Panc1 (cell line): ENCODE results near the gene PDE11A. TPM values are rescaled to one million over a fixed set of nuclear protein-coding genes. Genes with fewer than 3 reads are reported as not detected.

Experiments used
- ATAC-seq: fragments of 200-7000 bp; cut with Tn5 transposase; 2 replicates; pipeline ENCODE4 v1.9.1; 2020; ENCODE audit warnings: mild to moderate bottlenecking, moderate library complexity
- BruUV-seq: library from RNA; stranded (reverse); fragments of 400-500 nt; replicated peaks from 2 replicates; lab custom pipeline; 2021; lab: Mats Ljungman, UMichigan
- CTCF ChIA-PET: fragments of 300-600 bp; sonication (Branson Sonifier 250); formaldehyde crosslinking; loops from one replicate; lab custom pipeline; 2022; ENCODE audit warnings: antibody characterized with exemption; lab: Charles Lee
- POLR2A ChIA-PET: fragments of 300-600 bp; sonication (Branson Sonifier 250); formaldehyde crosslinking; loops from one replicate; lab custom pipeline; 2022; ENCODE audit warnings: antibody characterized with exemption; lab: Charles Lee
- DNase-seq: peaks from one replicate; pipeline ENCODE4 v3.0.0-alpha.2; 2010; ENCODE audit warnings: low read depth, low spot score
- H3K27ac ChIP-seq: 2 replicates; pipeline ENCODE4 v1.5.1; 2011; ENCODE audit warnings: mild to moderate bottlenecking, low read length, inconsistent platforms
- H3K27me3 ChIP-seq: fragments of 200-500 bp; sonication (Bioruptor generic); 2 replicates; pipeline ENCODE4 v1.6.0; 2014; ENCODE audit warnings: low read length, inconsistent platforms; ENCODE audit not compliant: control insufficient read depth, insufficient read depth
- H3K36me3 ChIP-seq: fragments of 200-500 bp; sonication (Bioruptor generic); 2 replicates; pipeline ENCODE4 v1.5.1; 2014; ENCODE audit warnings: inconsistent platforms, mild to moderate bottlenecking, low read length, moderate library complexity; ENCODE audit not compliant: control insufficient read depth, insufficient read depth
- H3K4me1 ChIP-seq: 2 replicates; pipeline ENCODE4 v1.5.1; 2011; ENCODE audit warnings: inconsistent platforms, mild to moderate bottlenecking, low read length, moderate library complexity; ENCODE audit not compliant: control insufficient read depth, insufficient read depth
- H3K4me3 ChIP-seq, 2 experiments: 2 replicates each; pipeline ENCODE4 v1.5.1; 2011 to 2012; ENCODE audit warnings: low read depth in 2 of 2, low read length in 2 of 2, mild to moderate bottlenecking in 2 of 2, inconsistent platforms in 1 of 2, moderate library complexity in 1 of 2
- H3K9me3 ChIP-seq: fragments of 200-500 bp; sonication (Bioruptor generic); 2 replicates; pipeline ENCODE4 v1.5.1; 2014; ENCODE audit warnings: low read depth, mild to moderate bottlenecking, inconsistent platforms, low read length, moderate library complexity; ENCODE audit not compliant: control insufficient read depth, insufficient read depth
- CTCF ChIP-seq: fragments of 450-650 bp; IDR thresholded peaks from 2 replicates; pipeline ENCODE4 v1.5.1; 2017; ENCODE audit warnings: mild to moderate bottlenecking
- POLR2AphosphoS5 ChIP-seq: IDR thresholded peaks from 2 replicates; pipeline ENCODE4 v1.6.1; 2012; ENCODE audit warnings: mild to moderate bottlenecking, low read depth, low read length, moderate library complexity
- REST ChIP-seq, 2 experiments: IDR thresholded peaks; 2 replicates each; pipeline ENCODE4 v1.6.1; 2011 to 2012; ENCODE audit warnings: low read depth in 2 of 2, control low read depth in 1 of 2, low read length in 1 of 2, mild to moderate bottlenecking in 1 of 2, moderate library complexity in 1 of 2; ENCODE audit not compliant: insufficient read depth in 1 of 2
- SIN3A ChIP-seq: IDR thresholded peaks from 2 replicates; pipeline ENCODE4 v1.6.1; 2012; ENCODE audit warnings: low read depth, mild to moderate bottlenecking, low read length, moderate library complexity, borderline replicate concordance; ENCODE audit not compliant: insufficient read depth
- TCF7L2 ChIP-seq: IDR thresholded peaks from 2 replicates; pipeline ENCODE4 v1.6.1; 2011; ENCODE audit warnings: mild to moderate bottlenecking, low read depth, low read length, inconsistent platforms
- in situ Hi-C: cut with HindIII; loops from 2 replicates; pipeline ENCODE4 v1.10.0; 2016; ENCODE audit warnings: low sequenced_read_pairs, low pct_unique_long_range_greater_than_20kb
- intact Hi-C: fragments of 100-400 bp; cut with micrococcal nuclease; formaldehyde crosslinking; loops from one replicate; pipeline ENCODE4 v1.10.0; 2022; ENCODE audit not compliant: unreplicated experiment
- total RNA-seq: library from RNA; stranded (reverse); gene quantifications from one replicate; pipeline ENCODE4 v1.2.1, GENCODE V29; 2021; ENCODE audit not compliant: unreplicated experiment

Gene PDE11A
- total RNA-seq, 1 experiment from 2014 or later: not detected

GRCh38 chr2:178074123-178075005 is 1.8 kb upstream of the PDE11A start:
- CTCF ChIA-PET: no interaction called here
- in situ Hi-C loops: no loop called here
- POLR2A ChIA-PET: no interaction called here
- no TSS peak for BruUV-seq
- no peaks in the 10 kb centered on the region for H3K9me3 ChIP-seq
- ATAC-seq (no peak), DNase-seq (no peak)
- TF ChIP-seq SIN3A (no peak), REST (IDR thresholded peaks at IDR 0.05; ENCODE audit: insufficient read depth in 1 of 2, low read depth in 2 of 2, low read length in 1 of 2) (no peak), CTCF (no peak), TCF7L2 (no peak), POLR2AphosphoS5 (no peak)
- intact Hi-C loops: no loop called here
- H3K4me1 ChIP-seq: peaks cover 5% of the 10 kb centered on the region; the same call in 1 of the 2 replicates
- no peaks in the 10 kb centered on the region for H3K36me3 ChIP-seq
- H3K27me3 ChIP-seq: peaks cover 12% of the 10 kb centered on the region
- no peak overlapping the region for H3K27ac ChIP-seq
- no peak overlapping the region for H3K4me3 ChIP-seq

GRCh38 chr2:178072000-178072382 is 586 bp downstream of the PDE11A start:
- H3K4me3 ChIP-seq: peak overlapping the region in 1 of 2 experiments; percentile 67; a peak in 2 of 4 replicates
- in situ Hi-C loops (no loop called here), intact Hi-C loops (no loop called here)
- no peak overlapping the region for H3K27ac ChIP-seq
- no TSS peak for BruUV-seq
- TF ChIP-seq SIN3A (no peak), POLR2AphosphoS5 (no peak), TCF7L2 (no peak), REST (IDR thresholded peaks at IDR 0.05; ENCODE audit: insufficient read depth in 1 of 2, low read depth in 2 of 2, low read length in 1 of 2) (no peak), CTCF (no peak)
- peaks cover 5% of the 10 kb centered on the region; the same call in 1 of the 2 replicates for H3K4me1 ChIP-seq
- DNase-seq: no peak
- H3K36me3 ChIP-seq: no peaks in the 10 kb centered on the region
- peaks cover 12% of the 10 kb centered on the region for H3K27me3 ChIP-seq
- ATAC-seq: no peak
- CTCF ChIA-PET: no interaction called here
- H3K9me3 ChIP-seq: no peaks in the 10 kb centered on the region
- POLR2A ChIA-PET: no interaction called here
